Esophagus muscularis mucosa (tissue), 4 donors: ENCODE data around the gene KANTR.

Source experiments
- EP300 ChIP-seq: sonication (generic); formaldehyde crosslinking; IDR thresholded peaks from one replicate; pipeline ENCODE4 v1.6.1; 2017; ENCODE audit warnings: antibody characterized with exemption
- POLR2A ChIP-seq: fragments of 450-650 bp; IDR thresholded peaks from one replicate; pipeline ENCODE4 v1.6.1; 2017; ENCODE audit warnings: antibody characterized with exemption, moderate library complexity, mild to moderate bottlenecking, low read depth
- POLR2AphosphoS5 ChIP-seq, 2 donors: sonication (generic); formaldehyde crosslinking; IDR thresholded peaks; one replicate each; pipeline ENCODE4 v1.6.1; 2017; ENCODE audit warnings: antibody characterized with exemption in 2 of 2
- TF ChIP-seq, protein P1 (sequence below), 3 experiments: fragments of 200-600 bp in 2 of 3; fragments of 450-650 bp in 1 of 3; sonication (generic) in 2 of 3; IDR thresholded peaks; one replicate each; pipeline ENCODE4 v1.5.1; 2017 to 2019; ENCODE audit warnings: antibody characterized with exemption in 3 of 3, mild to moderate bottlenecking in 2 of 3, moderate library complexity in 1 of 3

DNA sequence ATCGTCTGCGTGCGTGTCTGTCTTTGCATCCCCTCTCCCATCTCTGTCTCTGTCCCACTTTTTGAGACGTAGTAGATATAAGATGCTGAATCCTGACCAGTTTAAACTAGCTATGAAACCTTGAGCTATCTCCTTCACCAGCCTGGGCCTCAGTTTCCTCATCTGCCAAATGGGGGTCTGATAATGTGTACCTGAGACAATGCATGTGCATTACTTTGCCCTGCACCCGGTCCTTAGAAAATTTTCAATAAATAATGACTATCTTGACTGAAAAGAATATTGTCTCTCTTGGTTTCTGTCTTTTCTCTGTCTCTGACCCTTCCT lies 602 bp downstream of the KANTR start:
- TF ChIP-seq, protein P1, sequence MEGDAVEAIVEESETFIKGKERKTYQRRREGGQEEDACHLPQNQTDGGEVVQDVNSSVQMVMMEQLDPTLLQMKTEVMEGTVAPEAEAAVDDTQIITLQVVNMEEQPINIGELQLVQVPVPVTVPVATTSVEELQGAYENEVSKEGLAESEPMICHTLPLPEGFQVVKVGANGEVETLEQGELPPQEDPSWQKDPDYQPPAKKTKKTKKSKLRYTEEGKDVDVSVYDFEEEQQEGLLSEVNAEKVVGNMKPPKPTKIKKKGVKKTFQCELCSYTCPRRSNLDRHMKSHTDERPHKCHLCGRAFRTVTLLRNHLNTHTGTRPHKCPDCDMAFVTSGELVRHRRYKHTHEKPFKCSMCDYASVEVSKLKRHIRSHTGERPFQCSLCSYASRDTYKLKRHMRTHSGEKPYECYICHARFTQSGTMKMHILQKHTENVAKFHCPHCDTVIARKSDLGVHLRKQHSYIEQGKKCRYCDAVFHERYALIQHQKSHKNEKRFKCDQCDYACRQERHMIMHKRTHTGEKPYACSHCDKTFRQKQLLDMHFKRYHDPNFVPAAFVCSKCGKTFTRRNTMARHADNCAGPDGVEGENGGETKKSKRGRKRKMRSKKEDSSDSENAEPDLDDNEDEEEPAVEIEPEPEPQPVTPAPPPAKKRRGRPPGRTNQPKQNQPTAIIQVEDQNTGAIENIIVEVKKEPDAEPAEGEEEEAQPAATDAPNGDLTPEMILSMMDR (IDR thresholded peaks at IDR 0.05): no peak
- no peak for TF ChIP-seq POLR2A
- no peak for TF ChIP-seq POLR2AphosphoS5 (IDR thresholded peaks at IDR 0.05)
- TF ChIP-seq EP300: no peak
